AG04449 (cell line): ENCODE data around the gene PUM1.
"Not testable (repeated sequence)": the region's sequence is repeated elsewhere in the genome, so short reads cannot be mapped to it uniquely, and the experiment has no call there.

Source experiments
- CTCF ChIA-PET: fragments of 350-600 bp; formaldehyde crosslinking; extraction: SDS; loops from one replicate; lab custom pipeline; 2021; ENCODE audit warnings: antibody characterized with exemption; lab: Yijun Ruan, JAX
- POLR2A ChIA-PET: fragments of 400-600, 350-600 bp; formaldehyde crosslinking; extraction: SDS; loops from one replicate; lab custom pipeline; 2020; ENCODE audit warnings: antibody characterized with exemption, inconsistent platforms; lab: Yijun Ruan, JAX
- DNase-seq: peaks from one replicate; pipeline ENCODE4 v3.0.0-alpha.2; 2010; ENCODE audit warnings: low read depth, low spot score
- H3K4me3 ChIP-seq: 2 replicates; pipeline ENCODE4 v1.5.1; 2011; ENCODE audit warnings: low read depth, mild to moderate bottlenecking, control low read depth, low read length
- CTCF ChIP-seq: IDR thresholded peaks from one replicate; pipeline ENCODE4 v1.5.1; 2011; ENCODE audit warnings: mild to moderate bottlenecking, moderate library complexity, low read length, control low read depth, inconsistent platforms; ENCODE audit not compliant: insufficient read depth; ENCODE audit errors: missing control alignments

The PUM1 gene

DNA sequence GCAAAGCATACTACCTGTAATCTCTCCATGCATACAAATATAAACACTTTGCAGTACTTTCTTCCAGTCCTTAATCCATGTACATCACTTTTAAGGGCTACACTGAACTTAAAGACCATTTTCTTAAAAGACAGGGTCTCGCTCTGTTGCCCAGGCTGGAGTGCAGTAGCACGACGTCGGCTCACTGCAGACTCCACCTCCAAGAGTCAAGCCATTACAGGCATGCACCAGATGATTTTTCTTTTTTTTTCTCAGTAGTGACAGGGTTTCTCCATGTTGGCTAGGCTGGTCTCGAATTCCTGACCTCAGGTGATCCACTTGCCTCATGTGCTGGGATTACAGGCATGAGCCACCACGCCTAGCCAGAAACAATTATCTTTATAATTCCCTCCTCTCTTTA, 22.9 kb downstream of the PUM1 start:
- CTCF ChIA-PET, result interaction anchor here (0.7 kb wide), 1 partner anchor 113 kb away, joined by 4 read pairs; no protein-coding TSS in a partner anchor
- no peak for DNase-seq
- POLR2A ChIA-PET, result no interaction called here
- TF ChIP-seq CTCF, result no peak
- no peak overlapping the region for H3K4me3 ChIP-seq

- ChIA-PET CTCF (interaction anchor here (1.6 kb wide), 1 partner anchor 11 kb away, joined by 3 read pairs; no protein-coding TSS in a partner anchor), POLR2A (no interaction called here)
- no peak for TF ChIP-seq CTCF
- no peak for DNase-seq
- no peak overlapping the region for H3K4me3 ChIP-seq
These were observed 24.0 kb downstream of the PUM1 start for GRCh38 chr1:31041529-31041928.

GRCh38 chr1:31040038-31040437, 25.5 kb downstream of the PUM1 start:
- no peak for DNase-seq
- TF ChIP-seq CTCF, result no peak
- ChIA-PET POLR2A (no interaction called here), CTCF (interaction anchor here (0.8 to 1.6 kb wide), 2 partner anchors 9 to 111 kb away, joined by 3 read pairs; no protein-coding TSS in a partner anchor)
- H3K4me3 ChIP-seq, result no peak overlapping the region

DNA sequence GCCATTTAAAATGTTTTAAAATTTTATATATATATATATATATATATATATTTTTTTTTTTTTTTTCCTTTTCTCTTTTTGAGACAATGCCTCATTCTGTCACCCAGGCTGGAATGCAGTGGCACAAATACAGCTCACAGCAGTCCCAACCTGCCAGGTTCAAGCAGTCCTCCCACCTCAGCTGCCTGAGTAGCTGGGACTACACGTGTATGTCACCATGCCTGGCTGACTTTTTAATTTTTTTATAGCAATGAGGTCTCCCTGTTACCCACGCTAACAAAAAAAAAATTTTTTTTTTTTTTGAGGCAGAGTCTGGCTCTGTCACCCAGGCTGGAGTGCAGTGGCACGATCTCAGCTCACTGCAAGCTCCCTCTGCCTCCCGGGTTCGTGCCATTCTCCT, 26.6 kb downstream of the PUM1 start:
- POLR2A ChIA-PET, result interaction anchor here (0.7 kb wide), 1 partner anchor 8 kb away, joined by 3 read pairs; no protein-coding TSS in a partner anchor
- DNase-seq, CTCF ChIA-PET, H3K4me3 ChIP-seq: not testable (repeated sequence)

- POLR2A ChIA-PET, result no interaction called here
- H3K4me3 ChIP-seq, result no peak overlapping the region
- CTCF ChIA-PET, result no interaction called here
- peak; percentile 51 for DNase-seq
- TF ChIP-seq CTCF, result no peak
These were observed 27.2 kb downstream of the PUM1 start for GRCh38 chr1:31038360-31038759.

DNA sequence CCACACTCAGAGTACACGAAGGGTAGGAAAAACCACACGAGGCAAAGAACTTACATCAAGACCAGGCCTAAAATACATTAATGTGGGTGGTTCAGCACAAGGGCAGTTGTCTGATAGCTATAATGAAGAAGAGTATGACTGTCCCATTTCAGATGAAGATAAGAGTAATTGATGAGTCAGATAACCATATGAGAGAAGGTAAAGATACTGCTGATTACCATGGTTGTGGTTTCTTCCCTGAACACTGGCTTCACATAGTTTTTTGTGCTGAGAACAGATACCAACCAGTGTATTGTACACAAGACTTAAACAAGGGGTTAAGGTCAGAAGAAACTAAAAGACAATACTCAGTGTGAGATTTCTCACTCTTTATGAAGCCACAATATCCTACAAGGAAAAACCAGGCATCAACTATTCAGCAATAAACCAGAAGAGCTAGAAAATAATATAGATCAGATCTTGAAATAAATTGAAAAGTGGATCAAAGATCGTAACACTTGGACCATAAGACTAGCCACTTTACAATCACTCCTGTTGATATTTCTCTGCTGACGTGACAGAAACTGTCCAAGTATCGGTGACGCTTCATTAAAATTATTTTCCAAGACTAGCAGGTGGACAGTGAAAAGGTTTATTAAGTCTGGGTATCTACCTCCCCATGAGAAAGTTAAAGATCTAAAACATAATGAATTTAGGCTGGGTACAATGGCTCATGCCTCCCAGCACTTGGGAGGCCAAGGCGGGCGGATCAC, 28.6 kb downstream of the PUM1 start:
- DNase-seq, result no peak
- ChIA-PET POLR2A (interaction anchor here (1.3 kb wide), 1 partner anchor 12 kb away, joined by 3 read pairs; no protein-coding TSS in a partner anchor), CTCF (interaction anchor here (0.7 to 1.4 kb wide), 3 partner anchors 9 to 83 kb away, joined by 3 read pairs; no protein-coding TSS in a partner anchor)
- no peak overlapping the region for H3K4me3 ChIP-seq
- TF ChIP-seq CTCF, result no peak

GRCh38 chr1:31033598-31033997, 31.9 kb downstream of the PUM1 start:
- ChIA-PET POLR2A (no interaction called here), CTCF (no interaction called here)
- DNase-seq, result no peak
- no peak for TF ChIP-seq CTCF
- H3K4me3 ChIP-seq, result no peak overlapping the region
